Stimulated activated CD8-positive, alpha-beta memory T cell treated with anti-CD3 and anti-CD28 coated beads, Interleukin-2, amount 100 ng/mL, for 1 hour (primary cell): Measurements from ENCODE around the gene GPR176.

ENCODE experiments used
- DNase-seq, 2 donors: peaks; one replicate each; pipeline ENCODE4 v3.0.0-alpha.2; 2020; ENCODE audit warnings: low read depth in 2 of 2

The GPR176 gene

GRCh38 chr15:39804026-39804425, 116.0 kb downstream of the GPR176 start:
- DNase-seq = no peak

- DNase-seq = no peak
Measured at GRCh38 chr15:39803016-39803415, 117.0 kb downstream of the GPR176 start.

DNA sequence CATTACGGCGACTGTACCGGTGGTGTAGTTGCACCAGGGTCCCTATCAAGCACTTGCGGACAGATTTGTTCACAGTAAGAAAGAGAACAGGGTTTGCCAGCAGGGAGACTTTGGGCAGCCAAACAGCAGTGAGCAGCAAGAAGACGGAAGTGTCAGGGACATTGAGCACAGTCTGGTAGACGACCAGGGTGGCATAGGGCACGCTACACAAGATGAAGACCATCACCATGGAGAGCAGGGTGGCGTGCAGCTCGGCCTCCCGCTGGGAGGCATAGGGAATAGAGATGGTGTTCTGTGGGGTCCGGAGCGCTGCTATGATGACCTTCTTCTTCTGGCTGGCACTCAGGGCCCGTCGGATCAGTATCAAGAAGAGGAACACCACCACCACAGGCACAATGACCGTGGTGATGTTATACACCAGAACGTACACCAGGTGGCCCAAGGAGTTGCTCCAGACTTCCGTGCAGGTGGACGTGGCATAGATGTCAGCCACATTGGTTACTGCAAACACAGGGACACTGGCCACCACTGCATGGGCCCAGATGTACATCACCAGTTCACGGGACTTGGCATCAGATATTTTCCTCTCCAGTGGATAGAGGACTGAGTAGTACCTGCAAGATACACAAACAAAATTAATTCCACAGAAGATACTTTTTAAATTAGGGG, 118.3 kb downstream of the GPR176 start:
- DNase-seq = no peak

DNA sequence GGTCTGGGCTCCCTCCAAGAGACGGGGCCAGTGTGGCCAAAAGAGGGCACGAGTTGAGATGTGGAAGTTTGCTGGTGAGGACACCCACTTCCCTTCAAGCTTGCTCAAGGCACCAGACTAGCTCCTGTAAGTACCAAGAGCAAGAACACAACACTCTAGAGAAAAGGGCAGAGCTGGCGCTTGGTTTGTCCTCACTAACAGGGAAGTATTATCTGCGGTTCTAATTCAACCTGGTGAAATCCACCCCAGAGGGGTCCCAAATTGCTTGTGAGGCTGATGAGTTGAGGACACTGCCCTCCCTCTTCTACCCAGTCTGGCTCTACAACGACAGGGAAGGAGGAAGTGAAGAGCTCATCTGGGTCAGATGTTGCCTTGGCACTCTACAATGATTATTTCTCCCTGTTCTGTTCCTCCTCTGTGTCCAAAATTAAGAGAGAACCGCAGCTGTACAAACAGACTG, 120.5 kb downstream of the GPR176 start:
- no peak for DNase-seq

- DNase-seq = no peak
Measured at GRCh38 chr15:39798382-39798781, 121.7 kb downstream of the GPR176 start.

- no peak for DNase-seq
Measured at GRCh38 chr15:39797407-39797806, 122.7 kb downstream of the GPR176 start.

DNA sequence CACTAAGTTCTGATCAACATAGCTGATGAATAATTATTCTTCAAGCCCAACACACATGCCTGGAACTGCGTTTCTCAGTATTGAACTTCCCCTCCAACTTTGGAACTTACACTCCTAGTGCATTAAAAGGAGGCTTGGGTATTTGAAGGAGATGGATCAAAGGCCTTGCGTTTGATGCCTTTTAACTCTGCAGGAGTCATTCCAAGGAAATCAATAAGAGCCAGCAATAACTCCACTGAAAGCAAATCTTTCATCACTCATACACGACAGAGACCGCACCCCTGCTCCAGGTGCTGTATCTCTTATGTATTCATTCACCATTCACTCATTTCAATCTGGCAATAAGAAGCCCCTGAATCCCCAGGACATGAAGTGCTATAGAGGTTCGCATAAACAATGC, 123.5 kb downstream of the GPR176 start:
- no peak for DNase-seq

GRCh38 chr15:39795486-39795885, 124.6 kb downstream of the GPR176 start:
- no peak for DNase-seq

- no peak for DNase-seq
Measured at GRCh38 chr15:39794954-39795353, 125.1 kb downstream of the GPR176 start.

GRCh38 chr15:39793923-39794322, 126.1 kb downstream of the GPR176 start:
- no peak for DNase-seq

DNA sequence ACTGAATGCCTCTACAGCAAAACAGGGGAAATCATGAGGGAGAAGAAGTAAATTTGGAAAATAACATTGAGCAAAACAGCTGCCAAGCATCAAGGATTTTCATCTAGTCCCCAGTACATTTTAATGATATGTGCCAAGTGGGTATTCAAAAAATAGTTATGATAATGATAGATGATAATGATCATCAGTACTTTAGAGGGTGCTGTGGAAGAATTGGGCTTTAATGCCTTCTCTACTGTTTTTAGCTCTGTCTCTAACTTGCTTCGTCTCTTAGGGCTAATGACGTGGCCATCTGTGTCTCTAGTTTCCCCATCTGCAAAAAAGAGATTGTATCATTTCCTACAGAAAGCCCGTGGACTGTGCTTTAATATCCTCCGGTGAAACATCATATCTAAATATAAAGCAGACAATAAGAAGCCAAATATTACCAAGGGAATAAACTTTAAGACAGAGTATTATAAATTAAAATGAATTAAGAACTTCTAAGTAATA, 127.2 kb downstream of the GPR176 start:
- DNase-seq = no peak

- DNase-seq = no peak
Measured at GRCh38 chr15:39792025-39792843, 127.8 kb downstream of the GPR176 start.

DNA sequence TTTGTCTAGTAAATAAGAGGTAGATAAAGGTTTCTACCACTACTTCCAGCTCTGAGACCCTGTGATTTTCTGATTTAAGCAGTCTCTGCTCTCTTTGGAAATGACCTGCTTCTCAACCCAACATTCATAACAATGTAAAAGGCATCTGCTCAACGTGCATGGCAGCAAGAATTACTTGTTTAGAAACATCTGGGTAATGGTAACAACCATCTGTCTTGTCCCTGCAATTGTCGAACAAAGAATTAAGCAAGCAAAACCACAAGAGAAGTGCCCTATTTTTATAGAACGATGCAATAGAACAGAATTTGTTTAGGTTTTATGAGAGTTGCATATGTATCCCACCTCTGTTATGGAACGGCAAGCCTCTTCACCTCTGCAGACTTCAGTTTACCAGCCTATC, 130.3 kb downstream of the GPR176 start:
- DNase-seq = no peak

DNA sequence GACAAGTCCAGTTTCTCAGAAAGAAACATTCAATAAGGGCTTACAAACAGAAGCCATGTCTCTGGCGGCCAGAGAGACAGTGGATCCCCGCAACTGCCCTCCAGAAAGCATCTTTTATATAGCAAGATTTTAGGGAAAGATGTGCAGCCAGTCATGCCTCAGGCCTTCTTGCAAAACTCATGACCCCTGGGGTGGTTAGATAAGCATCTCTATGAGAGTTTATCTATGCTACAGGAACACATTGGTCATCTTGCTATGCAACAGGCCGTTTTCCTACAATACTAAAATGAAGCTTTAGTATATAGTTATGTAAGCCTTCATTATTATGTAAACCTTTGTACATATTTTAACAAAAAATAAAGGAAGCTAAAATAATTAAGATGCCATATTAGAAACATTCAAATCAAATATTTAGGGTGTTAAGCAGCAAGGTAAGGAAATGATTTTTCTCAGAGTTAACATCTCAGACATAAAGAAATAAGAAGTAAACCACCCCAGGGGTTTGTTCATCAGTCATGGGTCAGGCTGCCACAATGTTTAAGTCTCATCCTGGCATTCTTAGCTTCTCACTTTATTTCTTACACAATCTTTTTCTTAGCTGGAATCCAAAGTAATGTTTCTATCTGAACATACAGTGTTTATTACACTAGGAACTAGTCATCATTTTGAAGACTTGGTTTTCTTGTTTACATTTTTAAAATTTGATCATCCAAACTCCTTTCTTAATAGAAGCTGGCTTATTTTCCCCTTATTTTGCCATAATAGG, 131.1 kb downstream of the GPR176 start:
- DNase-seq = no peak

- DNase-seq = no peak
Measured at GRCh38 chr15:39788108-39788507, 132.0 kb downstream of the GPR176 start.

DNA sequence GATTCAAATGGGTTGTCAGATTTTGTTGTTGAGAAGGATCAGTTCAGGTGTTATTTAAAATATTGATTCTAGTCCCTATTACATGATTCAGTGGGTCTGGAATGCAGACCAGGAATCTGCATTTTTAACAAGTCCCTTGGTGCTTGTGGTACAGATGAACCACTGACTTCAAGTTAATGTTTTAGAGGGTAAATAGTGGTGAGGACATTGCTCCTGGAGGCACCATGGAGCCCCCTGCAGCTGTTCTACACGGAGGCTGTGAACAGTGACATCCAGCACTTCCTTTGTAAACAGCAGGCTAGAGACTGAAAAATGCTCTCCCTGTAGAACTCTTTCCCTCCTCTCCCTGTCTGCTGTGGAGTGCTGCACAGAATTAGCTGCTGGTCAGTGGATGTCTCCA, 132.6 kb downstream of the GPR176 start:
- no peak for DNase-seq

DNA sequence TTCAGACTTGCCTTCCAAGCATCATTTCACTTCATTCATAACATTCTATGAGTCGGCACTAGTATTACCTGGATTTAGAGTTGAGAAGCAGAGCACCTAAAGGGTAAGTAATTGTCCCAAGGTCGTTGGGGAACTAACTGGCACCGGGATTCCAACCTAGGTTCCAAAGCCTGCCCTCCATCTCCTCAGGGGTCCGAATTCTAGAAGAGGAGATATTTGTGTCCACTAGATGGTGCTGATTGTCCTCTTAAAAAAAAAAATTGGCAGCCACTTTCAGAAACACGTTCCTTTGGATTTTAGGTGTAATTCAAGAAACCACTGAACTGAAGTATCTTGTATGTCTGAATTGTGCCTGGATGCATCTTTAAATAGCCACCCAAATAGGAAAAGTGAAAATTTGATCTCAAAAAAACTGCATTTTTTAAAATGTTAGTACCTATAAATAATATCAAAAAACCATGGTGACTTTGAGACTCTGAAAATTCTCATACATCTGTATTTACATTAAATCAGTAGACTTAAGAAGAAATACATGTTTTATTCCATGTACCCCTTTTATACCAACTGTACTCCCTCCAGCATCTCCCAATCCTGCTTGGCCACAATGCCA, 133.5 kb downstream of the GPR176 start:
- DNase-seq = no peak

DNA sequence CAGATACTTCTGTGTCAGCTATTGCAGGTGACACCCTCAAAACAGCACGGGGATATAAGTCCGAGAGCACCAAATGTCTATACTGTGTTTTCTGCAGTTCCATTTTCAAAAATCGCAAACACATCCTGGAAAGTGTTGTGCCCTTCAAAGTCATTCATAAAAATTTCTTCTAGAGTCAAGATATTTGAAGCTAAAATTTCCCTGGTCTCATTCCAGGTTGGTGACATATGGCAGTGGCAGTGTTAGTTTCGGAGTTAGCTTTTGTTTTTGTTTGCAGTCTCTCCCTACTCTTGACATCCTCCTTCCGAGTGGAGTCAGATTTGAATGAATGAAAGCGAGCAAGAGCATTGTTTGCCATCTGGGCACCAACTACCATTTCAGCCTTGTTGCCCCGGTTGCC, 134.2 kb downstream of the GPR176 start:
- DNase-seq = no peak

- no peak for DNase-seq
Measured at GRCh38 chr15:39785139-39785538, 134.9 kb downstream of the GPR176 start.

- DNase-seq = no peak
Measured at GRCh38 chr15:39784638-39785037, 135.4 kb downstream of the GPR176 start.

GRCh38 chr15:39784125-39784524, 135.9 kb downstream of the GPR176 start:
- DNase-seq = no peak

- no peak for DNase-seq
Measured at GRCh38 chr15:39783244-39783820, 136.7 kb downstream of the GPR176 start.
